Epithelial cell of proximal tubule (primary cell): Measurements from ENCODE around the gene DRGX. TPM values are rescaled to one million over a fixed set of nuclear protein-coding genes. Genes with fewer than 3 reads are reported as not detected.

Experiments used
- DNase-seq: peaks from one replicate; pipeline ENCODE4 v3.0.0-alpha.2; 2011; ENCODE audit warnings: low read depth
- H3K4me3 ChIP-seq: 2 replicates; pipeline ENCODE4 v1.5.1; 2011; ENCODE audit warnings: low read depth, mild to moderate bottlenecking, low read length
- CTCF ChIP-seq: conservative IDR thresholded peaks from 2 replicates; pipeline ENCODE4 v1.5.1; 2012; ENCODE audit warnings: low read depth, mild to moderate bottlenecking, low read length
- total RNA-seq: library from RNA; depleted of rRNA; stranded (reverse); fragments of >200 nt; gene quantifications from 2 replicates; pipeline ENCODE4 v1.2.3, GENCODE V29; 2015

Gene DRGX
- total RNA-seq, 1 donor from 2014 or later = not detected

- H3K4me3 ChIP-seq = no peak overlapping the region
- no peak for DNase-seq
- no peak for TF ChIP-seq CTCF
These were observed 35.5 kb upstream of the DRGX start for GRCh38 chr10:49431426-49431825.

DNA sequence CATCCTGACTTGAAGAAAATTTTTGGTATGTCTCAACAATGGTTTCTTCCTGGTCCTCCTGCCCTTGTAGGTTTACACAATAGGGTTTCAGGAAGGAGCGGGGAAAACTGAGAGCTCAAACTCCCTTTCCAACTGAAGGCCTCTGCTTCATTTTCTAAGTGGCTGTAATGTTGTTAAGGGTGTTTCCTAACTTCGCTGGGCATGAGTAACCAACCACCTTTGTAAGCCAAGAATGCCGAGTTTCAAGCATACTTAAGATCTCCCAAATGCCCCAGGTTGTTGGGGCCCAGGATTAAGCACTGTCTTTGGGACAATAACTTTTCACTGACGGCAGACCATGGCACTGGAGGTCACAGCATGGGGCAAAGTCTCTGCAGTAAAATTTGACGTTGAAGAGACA lies 33.6 kb upstream of the DRGX start:
- no peak for DNase-seq
- no peak for TF ChIP-seq CTCF
- no peak overlapping the region for H3K4me3 ChIP-seq

- no peak for TF ChIP-seq CTCF
- H3K4me3 ChIP-seq = no peak overlapping the region
- no peak for DNase-seq
These were observed 30.8 kb upstream of the DRGX start for GRCh38 chr10:49426490-49427360.

- no peak for TF ChIP-seq CTCF
- no peak overlapping the region for H3K4me3 ChIP-seq
- no peak for DNase-seq
These were observed 23.1 kb upstream of the DRGX start for GRCh38 chr10:49419005-49419404.

DNA sequence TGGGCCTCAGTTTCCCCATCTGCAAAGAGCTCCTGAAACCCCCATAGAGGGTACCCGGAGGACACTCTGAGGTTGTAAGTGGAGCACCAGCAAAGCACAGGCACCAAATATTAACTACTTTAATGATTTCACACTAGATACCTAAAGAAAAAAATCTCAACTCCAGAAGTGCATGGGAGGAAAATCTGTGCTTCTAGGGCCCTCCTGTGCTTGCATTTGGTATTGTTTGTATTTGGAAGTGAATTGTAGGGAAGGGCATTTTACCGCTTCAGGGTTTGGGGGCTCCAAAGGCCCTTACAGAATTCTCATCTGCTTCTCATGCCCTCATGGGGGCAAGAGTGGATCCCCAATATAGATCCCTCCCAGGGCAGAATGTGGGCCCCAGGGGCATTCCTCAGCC lies 22.4 kb upstream of the DRGX start:
- TF ChIP-seq CTCF = no peak
- H3K4me3 ChIP-seq = no peak overlapping the region

GRCh38 chr10:49418053-49418326 lies 22.1 kb upstream of the DRGX start:
- no peak for TF ChIP-seq CTCF
- DNase-seq = no peak
- H3K4me3 ChIP-seq = no peak overlapping the region

More for the DNA sequence above, 22.4 kb upstream of the DRGX start:
- no peak for DNase-seq
